T-helper 17 cell (primary cell): ENCODE results near the gene SH3BP4. TPM values are rescaled to one million over a fixed set of nuclear protein-coding genes. Genes with fewer than 3 reads are reported as not detected.

ENCODE experiments used
- ATAC-seq: fragments of 150-1000 bp; cut with Tn5 transposase; 2 replicates; pipeline ENCODE4 v1.10.0; 2021; ENCODE audit warnings: mild to moderate bottlenecking, moderate library complexity
- DNase-seq, 3 donors: peaks; one replicate each; pipeline versions ENCODE4 v3.0.0 to v3.0.0-alpha.2; 2020 to 2021
- H3K9me3 ChIP-seq: one replicate; pipeline ENCODE4 v1.7.0; 2013; ENCODE audit warnings: low read length, mild to moderate bottlenecking; ENCODE audit not compliant: control insufficient read depth, poor library complexity, severe bottlenecking
- H3K27ac Mint-ChIP-seq: one replicate; pipeline ENCODE4 v1.8.0; 2022; ENCODE audit warnings: mild to moderate bottlenecking, moderate library complexity, mixed read lengths
- H3K27me3 Mint-ChIP-seq: one replicate; pipeline ENCODE4 v1.8.0; 2022; ENCODE audit warnings: mixed read lengths
- H3K36me3 Mint-ChIP-seq: one replicate; pipeline ENCODE4 v1.8.0; 2022; ENCODE audit warnings: low read depth, mixed read lengths
- H3K4me1 Mint-ChIP-seq: one replicate; pipeline ENCODE4 v1.8.0; 2022; ENCODE audit warnings: mild to moderate bottlenecking, mixed read lengths
- H3K4me3 Mint-ChIP-seq: one replicate; pipeline ENCODE4 v1.8.0; 2022; ENCODE audit warnings: mild to moderate bottlenecking, moderate library complexity, mixed read lengths
- total RNA-seq, 4 donors: library from RNA in 2 of 4; stranded (reverse) in 2 of 4; gene quantifications; one replicate each; pipeline ENCODE4 v1.2.3 and lab custom pipeline; 2022 to 2026

The SH3BP4 gene
- total RNA-seq, 2 donors from 2014 or later = 0.15 to 0.94 TPM

DNA sequence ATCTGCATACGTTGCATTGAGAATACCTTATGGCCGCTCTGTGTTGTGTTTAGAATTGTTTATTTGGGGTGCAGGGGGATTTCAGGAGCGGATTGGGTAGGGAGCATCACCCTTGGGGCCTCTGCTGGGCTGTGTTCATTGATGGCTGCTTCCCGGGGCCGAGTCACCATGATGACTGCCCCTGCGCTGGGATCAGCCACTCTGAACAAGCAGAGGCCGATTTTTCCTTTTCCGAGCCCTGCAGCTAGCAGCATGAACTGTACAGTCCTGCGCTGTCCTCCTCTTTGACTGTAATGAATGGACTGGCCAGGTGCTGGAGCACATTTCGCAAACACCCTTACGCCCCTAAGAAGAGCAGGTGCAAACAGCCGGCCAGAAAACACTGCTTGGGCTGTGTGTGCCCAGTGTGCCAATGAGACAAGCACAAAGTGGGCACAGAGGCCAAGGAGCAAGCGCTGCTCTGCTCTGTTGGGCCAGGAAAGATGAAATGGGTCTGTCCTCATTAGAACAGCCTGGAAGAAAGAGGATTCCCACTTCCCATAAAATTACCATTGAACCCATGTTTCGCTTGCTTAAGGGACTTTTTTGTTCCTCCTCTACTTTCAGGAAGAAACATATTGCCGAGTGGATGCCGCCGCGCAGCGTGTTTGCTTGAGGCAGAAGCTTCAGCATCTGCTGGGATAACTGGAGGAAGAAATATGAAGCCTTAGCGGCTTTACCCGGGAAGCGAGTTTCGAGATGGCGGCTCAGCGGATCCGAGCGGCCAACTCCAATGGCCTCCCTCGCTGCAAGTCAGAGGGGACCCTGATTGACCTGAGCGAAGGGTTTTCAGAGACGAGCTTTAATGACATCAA is 82.7 kb downstream of the SH3BP4 start:
- H3K9me3 ChIP-seq = no peaks in the 10 kb centered on the region
- Mint-ChIP-seq H3K27me3 (peaks cover 33% of the 10 kb centered on the region), H3K36me3 (peaks cover 3% of the 10 kb centered on the region), H3K4me1 (no peaks in the 10 kb centered on the region), H3K27ac (no peak overlapping the region), H3K4me3 (no peak overlapping the region)
- DNase-seq (no peak), ATAC-seq (no peak)

DNA sequence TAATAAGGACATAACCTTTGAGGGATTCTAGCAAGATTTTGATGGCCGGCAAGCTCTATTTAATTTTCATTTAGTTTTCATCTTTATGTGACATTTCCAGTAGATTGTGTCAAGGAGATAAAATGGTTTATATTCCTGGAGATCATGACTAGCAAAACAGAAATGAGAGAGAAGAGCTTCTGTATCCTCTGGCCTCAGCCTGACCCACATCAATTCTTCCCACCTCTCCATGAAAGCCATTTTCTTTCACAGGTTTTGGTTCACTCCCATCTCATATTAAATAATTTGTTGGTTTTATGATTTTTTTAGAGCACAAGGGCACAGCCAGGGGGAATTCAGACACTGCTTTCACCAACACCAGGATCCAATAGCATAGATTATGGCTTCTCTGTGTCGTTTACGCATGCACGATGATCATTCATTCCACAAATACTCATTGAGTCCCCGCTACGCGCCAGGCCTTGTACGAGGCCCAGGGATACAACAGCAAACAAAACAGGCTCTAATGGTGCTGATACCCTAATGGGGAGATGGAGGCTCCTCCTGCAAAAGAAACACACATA is 85.9 kb downstream of the SH3BP4 start:
- no peaks in the 10 kb centered on the region for H3K36me3 Mint-ChIP-seq

DNA sequence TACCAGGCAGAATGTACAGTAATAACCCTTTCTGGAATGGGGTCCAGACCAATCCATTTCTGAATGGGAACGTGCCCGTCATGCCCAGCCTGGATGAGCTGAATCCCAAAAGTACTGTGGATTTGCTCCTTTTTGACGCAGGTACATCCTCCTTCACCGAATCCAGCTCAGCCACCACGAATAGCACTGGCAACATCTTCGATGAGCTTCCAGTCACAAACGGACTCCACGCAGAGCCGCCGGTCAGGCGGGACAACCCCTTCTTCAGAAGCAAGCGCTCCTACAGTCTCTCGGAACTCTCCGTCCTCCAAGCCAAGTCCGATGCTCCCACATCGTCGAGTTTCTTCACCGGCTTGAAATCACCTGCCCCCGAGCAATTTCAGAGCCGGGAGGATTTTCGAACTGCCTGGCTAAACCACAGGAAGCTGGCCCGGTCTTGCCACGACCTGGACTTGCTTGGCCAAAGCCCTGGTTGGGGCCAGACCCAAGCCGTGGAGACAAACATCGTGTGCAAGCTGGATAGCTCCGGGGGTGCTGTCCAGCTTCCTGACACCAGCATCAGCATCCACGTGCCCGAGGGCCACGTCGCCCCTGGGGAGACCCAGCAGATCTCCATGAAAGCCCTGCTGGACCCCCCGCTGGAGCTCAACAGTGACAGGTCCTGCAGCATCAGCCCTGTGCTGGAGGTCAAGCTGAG is 89.6 kb downstream of the SH3BP4 start:
- peaks cover 19% of the 10 kb centered on the region for H3K27me3 Mint-ChIP-seq
- H3K36me3 Mint-ChIP-seq = no peaks in the 10 kb centered on the region
- DNase-seq (no peak), ATAC-seq (no peak)
- H3K4me1 Mint-ChIP-seq = peaks cover 14% of the 10 kb centered on the region
- no peaks in the 10 kb centered on the region for H3K9me3 ChIP-seq
- no peak overlapping the region for H3K4me3 Mint-ChIP-seq
- no peak overlapping the region for H3K27ac Mint-ChIP-seq

More for the DNA sequence above, 85.9 kb downstream of the SH3BP4 start:
- H3K27me3 Mint-ChIP-seq = peaks cover 21% of the 10 kb centered on the region
- H3K27ac Mint-ChIP-seq = no peak overlapping the region
- DNase-seq (no peak), ATAC-seq (no peak)
- H3K4me1 Mint-ChIP-seq = no peaks in the 10 kb centered on the region
- H3K4me3 Mint-ChIP-seq = no peak overlapping the region
- no peaks in the 10 kb centered on the region for H3K9me3 ChIP-seq

DNA sequence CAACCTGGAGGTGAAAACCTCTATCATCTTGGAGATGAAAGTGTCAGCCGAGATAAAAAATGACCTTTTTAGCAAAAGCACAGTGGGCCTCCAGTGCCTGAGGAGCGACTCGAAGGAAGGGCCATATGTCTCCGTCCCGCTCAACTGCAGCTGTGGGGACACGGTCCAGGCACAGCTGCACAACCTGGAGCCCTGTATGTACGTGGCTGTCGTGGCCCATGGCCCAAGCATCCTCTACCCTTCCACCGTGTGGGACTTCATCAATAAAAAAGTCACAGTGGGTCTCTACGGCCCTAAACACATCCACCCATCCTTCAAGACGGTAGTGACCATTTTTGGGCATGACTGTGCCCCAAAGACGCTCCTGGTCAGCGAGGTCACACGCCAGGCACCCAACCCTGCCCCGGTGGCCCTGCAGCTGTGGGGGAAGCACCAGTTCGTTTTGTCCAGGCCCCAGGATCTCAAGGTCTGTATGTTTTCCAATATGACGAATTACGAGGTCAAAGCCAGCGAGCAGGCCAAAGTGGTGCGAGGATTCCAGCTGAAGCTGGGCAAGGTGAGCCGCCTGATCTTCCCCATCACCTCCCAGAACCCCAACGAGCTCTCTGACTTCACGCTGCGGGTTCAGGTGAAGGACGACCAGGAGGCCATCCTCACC is 90.2 kb downstream of the SH3BP4 start:
- H3K36me3 Mint-ChIP-seq = no peaks in the 10 kb centered on the region
- H3K27me3 Mint-ChIP-seq = peaks cover 25% of the 10 kb centered on the region
- no peak for DNase-seq
- H3K27ac Mint-ChIP-seq = no peak overlapping the region
- ATAC-seq = no peak
- no peak overlapping the region for H3K4me3 Mint-ChIP-seq
- peaks cover 14% of the 10 kb centered on the region for H3K4me1 Mint-ChIP-seq
- H3K9me3 ChIP-seq = no peaks in the 10 kb centered on the region

DNA sequence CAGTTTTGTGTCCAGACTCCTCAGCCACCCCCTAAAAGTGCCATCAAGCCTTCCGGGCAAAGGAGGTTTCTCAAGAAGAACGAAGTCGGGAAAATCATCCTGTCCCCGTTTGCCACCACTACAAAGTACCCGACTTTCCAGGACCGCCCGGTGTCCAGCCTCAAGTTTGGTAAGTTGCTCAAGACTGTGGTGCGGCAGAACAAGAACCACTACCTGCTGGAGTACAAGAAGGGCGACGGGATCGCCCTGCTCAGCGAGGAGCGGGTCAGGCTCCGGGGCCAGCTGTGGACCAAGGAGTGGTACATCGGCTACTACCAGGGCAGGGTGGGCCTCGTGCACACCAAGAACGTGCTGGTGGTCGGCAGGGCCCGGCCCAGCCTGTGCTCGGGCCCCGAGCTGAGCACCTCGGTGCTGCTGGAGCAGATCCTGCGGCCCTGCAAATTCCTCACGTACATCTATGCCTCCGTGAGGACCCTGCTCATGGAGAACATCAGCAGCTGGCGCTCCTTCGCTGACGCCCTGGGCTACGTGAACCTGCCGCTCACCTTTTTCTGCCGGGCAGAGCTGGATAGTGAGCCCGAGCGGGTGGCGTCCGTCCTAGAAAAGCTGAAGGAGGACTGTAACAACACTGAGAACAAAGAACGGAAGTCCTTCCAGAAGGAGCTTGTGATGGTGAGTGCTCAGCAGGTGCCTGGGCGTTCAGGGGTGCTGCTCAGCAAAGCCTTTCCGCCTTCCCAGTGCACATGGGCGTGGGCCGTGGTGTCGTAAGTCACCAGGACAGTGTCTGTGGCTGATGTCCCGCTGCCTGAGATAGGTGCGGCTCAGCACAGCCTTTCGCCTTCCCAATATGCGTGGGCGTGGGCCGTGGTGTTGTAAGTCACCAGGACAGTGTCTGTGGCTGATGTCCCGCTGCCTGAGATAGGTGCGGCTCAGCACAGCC is 91.0 kb downstream of the SH3BP4 start:
- Mint-ChIP-seq H3K4me1 (peaks cover 14% of the 10 kb centered on the region), H3K27me3 (peaks cover 33% of the 10 kb centered on the region), H3K4me3 (no peak overlapping the region), H3K27ac (no peak overlapping the region), H3K36me3 (peaks cover 2% of the 10 kb centered on the region)
- H3K9me3 ChIP-seq = no peaks in the 10 kb centered on the region
- ATAC-seq (no peak), DNase-seq (no peak)

DNA sequence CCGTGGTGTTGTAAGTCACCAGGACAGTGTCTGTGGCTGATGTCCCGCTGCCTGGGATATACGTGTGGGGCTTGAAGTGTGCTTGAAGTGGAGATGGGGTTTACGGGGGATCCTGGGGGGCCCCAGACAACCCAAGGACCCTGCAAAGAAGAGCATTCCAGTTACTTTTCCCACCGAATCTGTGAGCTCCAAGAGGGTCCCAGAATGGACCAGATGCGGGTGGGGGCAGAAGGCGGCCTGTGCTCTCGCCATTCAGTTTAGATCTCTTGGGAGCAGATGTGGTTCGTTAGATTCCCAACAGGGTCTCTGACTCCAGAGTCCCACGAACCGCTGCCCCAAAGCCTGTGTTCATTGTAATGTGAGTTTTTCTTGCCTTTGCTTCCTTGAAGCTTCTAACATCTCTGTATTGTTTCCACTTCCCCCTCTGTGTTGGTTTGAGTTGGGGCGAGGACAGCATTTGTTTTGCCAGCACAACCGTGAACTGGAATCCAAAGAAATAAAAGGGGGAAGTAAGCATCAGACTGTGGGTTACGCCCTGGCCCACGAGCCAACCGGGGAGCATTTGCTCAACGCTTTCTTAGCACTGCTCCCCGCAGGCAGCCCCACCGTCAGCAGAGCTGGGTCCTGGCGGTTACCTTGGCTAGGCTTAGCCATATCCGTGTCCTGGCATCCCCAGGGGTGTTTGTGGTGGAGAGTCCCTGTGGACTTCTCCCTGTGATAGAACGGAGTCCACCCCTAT is 92.1 kb downstream of the SH3BP4 start:
- no peak overlapping the region for H3K27ac Mint-ChIP-seq
- H3K4me1 Mint-ChIP-seq = peaks cover 14% of the 10 kb centered on the region
- H3K27me3 Mint-ChIP-seq = peaks cover 35% of the 10 kb centered on the region
- no peak overlapping the region for H3K4me3 Mint-ChIP-seq
- ATAC-seq = peak; percentile 62
- DNase-seq = no peak
- H3K36me3 Mint-ChIP-seq = peaks cover 3% of the 10 kb centered on the region
- no peaks in the 10 kb centered on the region for H3K9me3 ChIP-seq

DNA sequence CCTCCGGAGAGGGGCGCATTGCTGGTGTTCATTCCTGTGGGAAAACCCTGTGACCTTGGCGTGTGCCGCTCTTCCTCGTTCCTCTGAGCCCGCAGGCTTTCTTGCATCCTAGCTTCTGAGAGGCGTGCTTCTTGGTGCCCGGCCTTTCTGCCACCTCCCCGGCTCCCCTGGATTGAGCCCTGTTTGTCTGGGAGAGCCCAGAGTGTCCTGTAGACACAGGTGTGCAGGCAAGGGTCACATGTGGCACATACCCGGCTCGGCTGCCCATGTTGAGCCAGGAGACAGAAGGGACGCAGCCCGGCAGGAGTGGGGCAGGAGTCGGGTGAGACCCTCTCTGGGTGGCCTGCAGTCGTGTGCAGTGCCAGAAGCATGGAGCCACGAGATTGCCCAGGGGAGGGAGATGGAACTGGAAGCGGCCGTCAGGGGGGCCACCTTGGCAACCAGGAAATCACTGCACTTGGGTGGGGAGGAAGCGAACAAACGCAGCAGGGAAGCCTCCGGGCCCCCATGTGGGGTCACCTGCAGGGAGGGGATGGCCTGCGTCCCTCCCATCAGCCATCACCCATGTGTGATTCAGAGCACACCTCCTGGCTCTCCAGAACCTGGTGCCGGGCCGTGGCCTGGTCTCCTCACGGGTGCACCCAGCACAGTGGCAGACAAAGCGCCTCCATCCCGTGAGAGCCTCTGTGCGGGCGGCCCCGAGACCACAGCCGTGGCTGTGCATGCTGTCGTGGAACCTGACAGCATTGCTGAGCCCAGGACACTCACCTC is 92.9 kb downstream of the SH3BP4 start:
- peaks cover 35% of the 10 kb centered on the region for H3K27me3 Mint-ChIP-seq
- peaks cover 14% of the 10 kb centered on the region for H3K4me1 Mint-ChIP-seq
- H3K36me3 Mint-ChIP-seq = peaks cover 3% of the 10 kb centered on the region
- no peak overlapping the region for H3K27ac Mint-ChIP-seq
- ATAC-seq = no peak
- H3K9me3 ChIP-seq = no peaks in the 10 kb centered on the region
- H3K4me3 Mint-ChIP-seq = peak overlapping the region; percentile 67
- no peak for DNase-seq

DNA sequence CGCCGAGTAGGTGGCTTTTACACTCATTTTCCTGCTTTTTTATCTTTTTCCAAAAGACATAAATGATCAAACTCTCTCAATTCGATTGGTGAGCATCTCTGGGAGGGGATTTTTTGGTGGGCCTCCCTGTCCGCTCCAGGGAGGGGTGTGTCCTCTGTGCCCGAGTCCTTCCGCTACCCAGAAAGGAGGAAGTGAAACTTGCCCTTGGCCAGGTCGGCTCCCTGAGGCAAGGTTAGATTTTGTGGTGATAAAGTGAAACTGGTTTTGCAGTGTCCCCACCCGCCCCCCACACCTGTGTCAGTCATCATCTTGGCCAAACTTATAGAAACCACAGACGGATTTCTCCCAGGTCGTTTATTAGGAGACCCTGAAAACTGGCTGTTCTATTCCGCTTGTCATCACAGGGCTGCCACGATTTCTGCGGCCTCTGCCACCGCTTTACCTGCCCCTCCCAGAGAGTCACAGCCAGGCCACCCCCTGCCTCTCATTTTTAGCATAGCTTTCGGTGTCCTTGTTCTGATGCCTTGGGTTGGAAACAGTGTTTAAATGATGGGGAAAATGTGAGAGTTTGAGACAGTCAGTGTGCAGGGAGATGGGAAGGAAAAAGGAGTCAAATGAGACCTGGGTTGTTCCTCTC is 93.6 kb downstream of the SH3BP4 start:
- H3K4me3 Mint-ChIP-seq = peak overlapping the region; percentile 57
- peaks cover 3% of the 10 kb centered on the region for H3K36me3 Mint-ChIP-seq
- H3K27ac Mint-ChIP-seq = peak overlapping the region; percentile 72
- peaks cover 35% of the 10 kb centered on the region for H3K27me3 Mint-ChIP-seq
- no peaks in the 10 kb centered on the region for H3K9me3 ChIP-seq
- no peak for DNase-seq
- peaks cover 14% of the 10 kb centered on the region for H3K4me1 Mint-ChIP-seq
- peak; percentile 60 for ATAC-seq

DNA sequence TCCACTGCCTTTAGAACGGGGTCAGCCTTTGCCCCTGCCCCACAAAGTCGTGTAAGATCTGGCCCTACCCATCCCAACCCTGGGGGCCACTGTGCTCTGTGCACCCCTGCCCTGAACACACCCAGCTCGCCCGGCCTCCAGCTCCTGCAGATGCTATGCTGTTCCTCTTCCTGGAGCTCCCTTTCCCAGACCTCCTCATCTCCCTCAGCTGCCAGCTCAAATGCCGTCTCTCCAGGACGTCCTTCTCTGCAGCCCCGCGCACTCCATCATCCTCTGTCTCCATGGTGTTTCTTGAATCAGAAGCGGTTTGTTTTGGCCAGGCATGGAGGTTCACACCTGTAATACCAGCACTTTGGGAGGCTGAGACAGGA is 94.1 kb downstream of the SH3BP4 start:
- ATAC-seq = no peak
- H3K27me3 Mint-ChIP-seq = peaks cover 35% of the 10 kb centered on the region

DNA sequence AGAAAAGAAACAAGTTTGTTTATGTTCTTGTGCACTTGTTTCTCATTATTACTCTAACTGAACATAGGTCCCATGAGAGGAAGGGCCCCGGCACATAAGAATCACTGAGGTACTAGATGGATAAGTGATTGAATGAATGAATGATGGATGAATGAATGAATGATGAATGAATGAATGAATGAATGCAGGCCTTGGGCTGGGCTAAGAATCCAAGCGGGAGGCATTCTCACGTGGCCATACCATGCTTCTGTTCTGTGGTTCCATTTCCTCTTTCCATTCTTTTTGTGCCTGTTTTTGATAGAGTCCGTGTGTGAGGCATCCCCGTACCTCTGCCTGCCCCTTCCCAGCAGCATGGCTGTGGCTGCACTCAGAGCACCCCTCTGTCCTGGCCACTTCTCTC is 94.8 kb downstream of the SH3BP4 start:
- H3K9me3 ChIP-seq = no peaks in the 10 kb centered on the region
- peaks cover 3% of the 10 kb centered on the region for H3K36me3 Mint-ChIP-seq
- H3K27me3 Mint-ChIP-seq = peaks cover 36% of the 10 kb centered on the region
- ATAC-seq (no peak), DNase-seq (no peak)
- H3K4me3 Mint-ChIP-seq = no peak overlapping the region
- H3K4me1 Mint-ChIP-seq = peaks cover 14% of the 10 kb centered on the region
- H3K27ac Mint-ChIP-seq = no peak overlapping the region

More for the DNA sequence above, 94.1 kb downstream of the SH3BP4 start:
- peak overlapping the region; percentile 78 for H3K4me3 Mint-ChIP-seq
- H3K9me3 ChIP-seq = no peaks in the 10 kb centered on the region
- H3K4me1 Mint-ChIP-seq = peaks cover 14% of the 10 kb centered on the region
- H3K27ac Mint-ChIP-seq = peak overlapping the region; percentile 72
- no peak for DNase-seq
- peaks cover 3% of the 10 kb centered on the region for H3K36me3 Mint-ChIP-seq
